HCT116 (cell line): ENCODE results near the gene SDCCAG8. TPM values are rescaled to one million over a fixed set of nuclear protein-coding genes. Genes with fewer than 3 reads are reported as not detected.

ENCODE experiments used
- ATAC-seq: fragments of 200-7000 bp; cut with Tn5 transposase; 2 replicates; pipeline ENCODE4 v1.9.1; 2020; ENCODE audit warnings: mild to moderate bottlenecking, moderate library complexity
- BruUV-seq: library from RNA; stranded (reverse); fragments of 400-500 nt; replicated peaks from 2 replicates; lab custom pipeline; 2021; lab: Mats Ljungman, UMichigan
- CTCF ChIA-PET: fragments of 300-600 bp; sonication (Branson Sonifier 250); formaldehyde crosslinking; loops from one replicate; lab custom pipeline; 2021; ENCODE audit warnings: antibody characterized with exemption; lab: Charles Lee
- POLR2A ChIA-PET: fragments of 300-600, 350-600 bp; sonication (Branson Sonifier 250); formaldehyde crosslinking; loops from one replicate; lab custom pipeline; 2021; ENCODE audit warnings: antibody characterized with exemption; lab: Charles Lee
- RAD21 ChIA-PET, 2 experiments: fragments of 300-600 bp; sonication (Branson Sonifier 250); formaldehyde crosslinking; loops; one replicate each; lab custom pipeline; 2023; ENCODE audit warnings: low total read pairs in 2 of 2; ENCODE audit not compliant: uncharacterized antibody in 2 of 2, unreplicated experiment in 2 of 2, low non-redundant PET in 1 of 2; lab: Charles Lee
- DNase-seq: peaks from one replicate; pipeline ENCODE4 v3.0.0-alpha.2; 2010; ENCODE audit warnings: low read depth, low spot score
- H2AFZ ChIP-seq: fragments of 200-600 bp; shearing (Covaris generic), sonication (generic); 2 replicates; pipeline ENCODE4 v1.6.1; 2017; ENCODE audit warnings: low read depth, mixed run types, mixed read lengths, antibody characterized with exemption, low read length; ENCODE audit not compliant: poor library complexity, severe bottlenecking
- H3K27ac ChIP-seq: 2 replicates; pipeline ENCODE4 v1.5.1; 2012; ENCODE audit warnings: low read depth, low read length
- H3K27me3 ChIP-seq: fragments of 200-600 bp; sonication (generic); 2 replicates; pipeline ENCODE4 v1.6.1; 2016; ENCODE audit warnings: mixed run types, low read length, mixed read lengths; ENCODE audit not compliant: insufficient read depth
- H3K36me3 ChIP-seq, 2 experiments: fragments of 200-500 bp in 1 of 2; fragments of 200-600 bp in 1 of 2; sonication (Bioruptor generic) in 1 of 2; sonication (generic) in 1 of 2; 2 replicates each; pipeline versions ENCODE4 v1.5.1 to v1.6.1; 2014 to 2016; ENCODE audit warnings: low read length in 2 of 2, inconsistent platforms in 1 of 2, mixed read lengths in 1 of 2, mixed run types in 1 of 2; ENCODE audit not compliant: insufficient read depth in 2 of 2, control insufficient read depth in 1 of 2
- H3K4me1 ChIP-seq, 2 experiments: fragments of 200-600 bp in 1 of 2; sonication (generic) in 1 of 2; 2 replicates each; pipeline versions ENCODE4 v1.5.1 to v1.6.1; 2012 to 2017; ENCODE audit warnings: low read length in 2 of 2, inconsistent platforms in 1 of 2, mild to moderate bottlenecking in 1 of 2, mixed read lengths in 1 of 2, mixed run types in 1 of 2, moderate library complexity in 1 of 2; ENCODE audit not compliant: insufficient read depth in 2 of 2, control insufficient read depth in 1 of 2
- H3K4me2 ChIP-seq: fragments of 200-600 bp; sonication (generic); 2 replicates; pipeline ENCODE4 v1.6.1; 2017; ENCODE audit warnings: mixed run types, low read length, mixed read lengths
- H3K4me3 ChIP-seq, 2 experiments: fragments of 200-600 bp in 1 of 2; sonication (generic) in 1 of 2; replicated peaks in 1 of 2; 2 replicates each; pipeline ENCODE4 v1.5.1; 2011 to 2016; ENCODE audit warnings: low read length in 2 of 2, control low read depth in 1 of 2, low read depth in 1 of 2, mild to moderate bottlenecking in 1 of 2, mixed read lengths in 1 of 2, mixed run types in 1 of 2
- H3K79me2 ChIP-seq: fragments of 200-600 bp; sonication (generic); 2 replicates; pipeline ENCODE4 v1.6.1; 2017; ENCODE audit warnings: mild to moderate bottlenecking, mixed run types, low read length, moderate library complexity, mixed read lengths; ENCODE audit not compliant: insufficient read depth
- H3K9ac ChIP-seq: fragments of 200-600 bp; sonication (generic); 2 replicates; pipeline ENCODE4 v1.6.1; 2016; ENCODE audit warnings: low read length, mixed read lengths
- H3K9me2 ChIP-seq: fragments of 200-600 bp; sonication (generic), shearing (Covaris generic); 2 replicates; pipeline ENCODE4 v1.6.1; 2017; ENCODE audit warnings: mixed run types, mild to moderate bottlenecking, moderate library complexity; ENCODE audit not compliant: insufficient read depth
- H3K9me3 ChIP-seq, 2 experiments: fragments of 200-500 bp in 1 of 2; fragments of 200-600 bp in 1 of 2; sonication (Bioruptor generic) in 1 of 2; sonication (generic) in 1 of 2; 2 replicates each; pipeline ENCODE4 v1.6.1; 2014 to 2017; ENCODE audit warnings: low read length in 2 of 2, mixed read lengths in 2 of 2, inconsistent platforms in 1 of 2, low read depth in 1 of 2, mild to moderate bottlenecking in 1 of 2, mixed run types in 1 of 2, moderate library complexity in 1 of 2; ENCODE audit not compliant: control insufficient read depth in 1 of 2, insufficient read depth in 1 of 2
- H4K20me1 ChIP-seq: fragments of 200-600 bp; sonication (generic), shearing (Covaris generic); 2 replicates; pipeline ENCODE4 v1.6.1; 2017; ENCODE audit warnings: mixed run types, mild to moderate bottlenecking, moderate library complexity; ENCODE audit not compliant: insufficient read depth
- CEBPB ChIP-seq: IDR thresholded peaks from 2 replicates; pipeline ENCODE4 v1.6.1; 2012; ENCODE audit warnings: low read depth
- EZH2phosphoT487 ChIP-seq: fragments of 200-600 bp; IDR thresholded peaks from 2 replicates; pipeline ENCODE4 v1.6.1; 2018; ENCODE audit warnings: antibody characterized with exemption, borderline replicate concordance
- JUND ChIP-seq: IDR thresholded peaks from 2 replicates; pipeline ENCODE4 v1.6.1; 2012
- POLR2A ChIP-seq: IDR thresholded peaks from 2 replicates; pipeline ENCODE4 v1.7.0; 2011; ENCODE audit warnings: borderline replicate concordance; ENCODE audit not compliant: insufficient read depth, insufficient read length; ENCODE audit errors: extremely low read depth
- POLR2AphosphoS5 ChIP-seq: IDR thresholded peaks from 2 replicates; pipeline ENCODE4 v1.6.1; 2011; ENCODE audit warnings: mild to moderate bottlenecking, low read depth, low read length, moderate library complexity
- SRF ChIP-seq: IDR thresholded peaks from 2 replicates; pipeline ENCODE4 v1.6.1; 2012; ENCODE audit warnings: low read depth
- YY1 ChIP-seq: IDR thresholded peaks from 2 replicates; pipeline ENCODE4 v1.6.1; 2011; ENCODE audit warnings: low read length, low read depth, moderate library complexity, mild to moderate bottlenecking; ENCODE audit not compliant: insufficient replicate concordance; ENCODE audit errors: extremely low read depth
- ZFX ChIP-seq: fragments of 450-650 bp; IDR thresholded peaks from 2 replicates; pipeline ENCODE4 v1.6.1; 2017
- ZNF274 ChIP-seq: fragments of 200-500 bp; sonication (Bioruptor generic); IDR thresholded peaks from 2 replicates; pipeline ENCODE4 v1.6.1; 2014; ENCODE audit warnings: mild to moderate bottlenecking, low read depth, low read length, inconsistent platforms
- intact Hi-C: fragments of 100-400 bp; cut with micrococcal nuclease; formaldehyde crosslinking; loops from 2 replicates; pipeline ENCODE4 v1.10.0; 2022
- total RNA-seq: library from RNA; stranded (reverse); gene quantifications from one replicate; pipeline ENCODE4 v1.2.1, GENCODE V29; 2021; ENCODE audit not compliant: unreplicated experiment
- TF ChIP-seq, protein P1 (sequence below), 3 experiments: fragments of 200-600 bp in 1 of 3; sonication (generic) in 1 of 3; IDR thresholded peaks in 2 of 3; conservative IDR thresholded peaks in 1 of 3; 2 replicates each; pipeline ENCODE4 v1.5.1; 2012 to 2017; ENCODE audit warnings: low read depth in 2 of 3, low read length in 2 of 3, antibody characterized with exemption in 1 of 3, borderline replicate concordance in 1 of 3, control low read depth in 1 of 3, mild to moderate bottlenecking in 1 of 3, mixed read lengths in 1 of 3, mixed run types in 1 of 3, moderate library complexity in 1 of 3; ENCODE audit not compliant: insufficient read depth in 1 of 3
- TF ChIP-seq, protein P2 (sequence below): IDR thresholded peaks from 2 replicates; pipeline ENCODE4 v1.6.1; 2011; ENCODE audit warnings: mild to moderate bottlenecking, low read length, moderate library complexity; ENCODE audit not compliant: insufficient replicate concordance; ENCODE audit errors: extremely low read depth
- TF ChIP-seq, protein P3 (sequence below): IDR thresholded peaks from 2 replicates; pipeline ENCODE4 v1.6.1; 2012

SDCCAG8 gene
- total RNA-seq, 1 experiment from 2014 or later = 38.2 TPM

- H3K4me1 ChIP-seq = no peaks in the 10 kb centered on the region
- H3K27ac ChIP-seq = no peak overlapping the region
- no peaks in the 10 kb centered on the region for H3K9me2 ChIP-seq
- H3K79me2 ChIP-seq = no peaks in the 10 kb centered on the region
- no peak for TF ChIP-seq YY1
- TF ChIP-seq, protein P1, sequence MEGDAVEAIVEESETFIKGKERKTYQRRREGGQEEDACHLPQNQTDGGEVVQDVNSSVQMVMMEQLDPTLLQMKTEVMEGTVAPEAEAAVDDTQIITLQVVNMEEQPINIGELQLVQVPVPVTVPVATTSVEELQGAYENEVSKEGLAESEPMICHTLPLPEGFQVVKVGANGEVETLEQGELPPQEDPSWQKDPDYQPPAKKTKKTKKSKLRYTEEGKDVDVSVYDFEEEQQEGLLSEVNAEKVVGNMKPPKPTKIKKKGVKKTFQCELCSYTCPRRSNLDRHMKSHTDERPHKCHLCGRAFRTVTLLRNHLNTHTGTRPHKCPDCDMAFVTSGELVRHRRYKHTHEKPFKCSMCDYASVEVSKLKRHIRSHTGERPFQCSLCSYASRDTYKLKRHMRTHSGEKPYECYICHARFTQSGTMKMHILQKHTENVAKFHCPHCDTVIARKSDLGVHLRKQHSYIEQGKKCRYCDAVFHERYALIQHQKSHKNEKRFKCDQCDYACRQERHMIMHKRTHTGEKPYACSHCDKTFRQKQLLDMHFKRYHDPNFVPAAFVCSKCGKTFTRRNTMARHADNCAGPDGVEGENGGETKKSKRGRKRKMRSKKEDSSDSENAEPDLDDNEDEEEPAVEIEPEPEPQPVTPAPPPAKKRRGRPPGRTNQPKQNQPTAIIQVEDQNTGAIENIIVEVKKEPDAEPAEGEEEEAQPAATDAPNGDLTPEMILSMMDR (IDR thresholded peaks at IDR 0.05 in 2 of 3, conservative IDR thresholded peaks at IDR 0.05 in 1 of 3; ENCODE audit: borderline replicate concordance in 1 of 3, insufficient read depth in 1 of 3, low read depth in 2 of 3, low read length in 2 of 3) = no peak
- no peak for TF ChIP-seq CEBPB
- no peak for TF ChIP-seq POLR2AphosphoS5
- no peak for TF ChIP-seq EZH2phosphoT487
- no peak for TF ChIP-seq POLR2A
- TF ChIP-seq SRF = no peak
- ATAC-seq (no peak), DNase-seq (no peak)
- no peak overlapping the region for H3K4me3 ChIP-seq
- no peaks in the 10 kb centered on the region for H3K9me3 ChIP-seq
- intact Hi-C loops = no loop called here
- H3K27me3 ChIP-seq = no peaks in the 10 kb centered on the region
- H3K9ac ChIP-seq = no peak overlapping the region
- H3K4me2 ChIP-seq = no peak overlapping the region
- no peak overlapping the region for H2AFZ ChIP-seq
- H4K20me1 ChIP-seq = no peaks in the 10 kb centered on the region
- RAD21 ChIA-PET = no interaction called here
- BruUV-seq = no TSS peak
- CTCF ChIA-PET = no interaction called here
- no peaks in the 10 kb centered on the region for H3K36me3 ChIP-seq
- POLR2A ChIA-PET = no interaction called here
Measured at GRCh38 chr1:243420946-243421685, 165.3 kb downstream of the SDCCAG8 start.

DNA sequence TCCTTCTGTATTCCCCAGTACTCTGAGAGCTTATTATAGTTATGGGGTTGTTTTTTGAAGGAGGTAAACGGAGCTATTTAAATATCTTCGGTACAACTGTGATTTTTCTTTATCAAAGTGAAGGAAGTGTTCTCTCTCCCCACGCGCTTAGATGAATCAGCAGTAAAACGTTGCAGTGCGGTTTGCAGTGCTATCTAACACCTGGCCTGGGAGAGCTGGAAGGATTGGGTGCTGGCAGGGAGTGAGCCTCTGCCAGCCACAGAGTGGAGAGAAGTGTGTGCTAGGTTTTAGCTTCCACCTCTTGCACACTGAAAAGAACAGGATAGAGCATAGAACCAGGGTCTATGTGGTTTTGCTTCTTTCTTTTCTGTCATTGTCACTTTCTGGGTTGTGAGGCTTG lies 165.9 kb downstream of the SDCCAG8 start:
- Histone ChIP-seq H3K36me3 (no peaks in the 10 kb centered on the region), H4K20me1 (no peaks in the 10 kb centered on the region), H3K4me1 (no peaks in the 10 kb centered on the region), H3K9me3 (no peaks in the 10 kb centered on the region), H3K79me2 (no peaks in the 10 kb centered on the region), H3K4me2 (no peak overlapping the region), H3K4me3 (no peak overlapping the region), H3K27me3 (no peaks in the 10 kb centered on the region), H3K27ac (no peak overlapping the region), H2AFZ (no peak overlapping the region), H3K9ac (no peak overlapping the region), H3K9me2 (no peaks in the 10 kb centered on the region)
- intact Hi-C loops = no loop called here
- RAD21 ChIA-PET = no interaction called here
- POLR2A ChIA-PET = no interaction called here
- BruUV-seq = no TSS peak
- no peak for DNase-seq
- CTCF ChIA-PET = no interaction called here
- no peak for ATAC-seq
- TF ChIP-seq POLR2AphosphoS5 (no peak), ZFX (no peak), ZNF274 (no peak), EZH2phosphoT487 (no peak), JUND (no peak), POLR2A (no peak)
- TF ChIP-seq, protein P2, sequence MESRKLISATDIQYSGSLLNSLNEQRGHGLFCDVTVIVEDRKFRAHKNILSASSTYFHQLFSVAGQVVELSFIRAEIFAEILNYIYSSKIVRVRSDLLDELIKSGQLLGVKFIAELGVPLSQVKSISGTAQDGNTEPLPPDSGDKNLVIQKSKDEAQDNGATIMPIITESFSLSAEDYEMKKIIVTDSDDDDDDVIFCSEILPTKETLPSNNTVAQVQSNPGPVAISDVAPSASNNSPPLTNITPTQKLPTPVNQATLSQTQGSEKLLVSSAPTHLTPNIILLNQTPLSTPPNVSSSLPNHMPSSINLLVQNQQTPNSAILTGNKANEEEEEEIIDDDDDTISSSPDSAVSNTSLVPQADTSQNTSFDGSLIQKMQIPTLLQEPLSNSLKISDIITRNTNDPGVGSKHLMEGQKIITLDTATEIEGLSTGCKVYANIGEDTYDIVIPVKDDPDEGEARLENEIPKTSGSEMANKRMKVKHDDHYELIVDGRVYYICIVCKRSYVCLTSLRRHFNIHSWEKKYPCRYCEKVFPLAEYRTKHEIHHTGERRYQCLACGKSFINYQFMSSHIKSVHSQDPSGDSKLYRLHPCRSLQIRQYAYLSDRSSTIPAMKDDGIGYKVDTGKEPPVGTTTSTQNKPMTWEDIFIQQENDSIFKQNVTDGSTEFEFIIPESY = no peak
- TF ChIP-seq, protein P3, sequence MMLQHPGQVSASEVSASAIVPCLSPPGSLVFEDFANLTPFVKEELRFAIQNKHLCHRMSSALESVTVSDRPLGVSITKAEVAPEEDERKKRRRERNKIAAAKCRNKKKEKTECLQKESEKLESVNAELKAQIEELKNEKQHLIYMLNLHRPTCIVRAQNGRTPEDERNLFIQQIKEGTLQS = no peak
